ENCODE results near the gene UBC. TPM values are rescaled to one million over a fixed set of nuclear protein-coding genes. Genes with fewer than 3 reads are reported as not detected.

The UBC gene
- total and polyA plus RNA-seq, 9 of the 15 experiments (the other 6 are each of a cell fraction or from before 2014, with no cell fraction given) = 533 to 1,153 (median 813) TPM

DNA sequence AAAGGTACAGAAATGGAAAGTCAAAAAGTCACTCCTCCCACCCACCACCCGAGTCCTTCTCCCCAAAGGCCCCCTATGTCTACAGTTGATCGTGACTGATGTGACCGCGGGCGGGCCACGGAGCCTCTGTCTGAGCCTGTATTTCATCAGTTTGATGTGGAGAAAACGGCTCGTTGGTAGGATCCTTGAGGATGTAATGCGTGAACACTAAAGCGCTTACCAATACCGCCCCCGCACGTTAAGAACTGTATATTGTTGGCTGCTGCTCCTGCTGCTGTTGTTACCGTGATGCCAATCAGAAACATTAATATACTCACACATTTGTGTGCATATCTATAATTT, 24.6 kb upstream of the UBC start (continued):
- no peak for TF ChIP-seq E2F3 (CRISPR knock-in tag; IDR thresholded peaks at IDR 0.05)
- TF ChIP-seq, protein P1, sequence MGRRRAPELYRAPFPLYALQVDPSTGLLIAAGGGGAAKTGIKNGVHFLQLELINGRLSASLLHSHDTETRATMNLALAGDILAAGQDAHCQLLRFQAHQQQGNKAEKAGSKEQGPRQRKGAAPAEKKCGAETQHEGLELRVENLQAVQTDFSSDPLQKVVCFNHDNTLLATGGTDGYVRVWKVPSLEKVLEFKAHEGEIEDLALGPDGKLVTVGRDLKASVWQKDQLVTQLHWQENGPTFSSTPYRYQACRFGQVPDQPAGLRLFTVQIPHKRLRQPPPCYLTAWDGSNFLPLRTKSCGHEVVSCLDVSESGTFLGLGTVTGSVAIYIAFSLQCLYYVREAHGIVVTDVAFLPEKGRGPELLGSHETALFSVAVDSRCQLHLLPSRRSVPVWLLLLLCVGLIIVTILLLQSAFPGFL (CRISPR knock-in tag; IDR thresholded peaks at IDR 0.05) = no peak
- TF ChIP-seq RBM25 (IDR thresholded peaks at IDR 0.05; ENCODE audit: low read depth, low read length, severe bottlenecking) = peak; percentile 56
- TF ChIP-seq ZBTB40 (IDR thresholded peaks at IDR 0.05) = no peak
- TF ChIP-seq ZBTB40 (CRISPR knock-in tag; IDR thresholded peaks at IDR 0.05) = no peak
- 0 out of 2 replicates have a peak, but pooled peaks have one; percentile 38 for TF ChIP-seq GATA2 (CRISPR knock-in tag; IDR thresholded peaks at IDR 0.05)
- no peak for TF ChIP-seq ZBTB26 (CRISPR knock-in tag; IDR thresholded peaks at IDR 0.05)
- TF ChIP-seq, protein P2, sequence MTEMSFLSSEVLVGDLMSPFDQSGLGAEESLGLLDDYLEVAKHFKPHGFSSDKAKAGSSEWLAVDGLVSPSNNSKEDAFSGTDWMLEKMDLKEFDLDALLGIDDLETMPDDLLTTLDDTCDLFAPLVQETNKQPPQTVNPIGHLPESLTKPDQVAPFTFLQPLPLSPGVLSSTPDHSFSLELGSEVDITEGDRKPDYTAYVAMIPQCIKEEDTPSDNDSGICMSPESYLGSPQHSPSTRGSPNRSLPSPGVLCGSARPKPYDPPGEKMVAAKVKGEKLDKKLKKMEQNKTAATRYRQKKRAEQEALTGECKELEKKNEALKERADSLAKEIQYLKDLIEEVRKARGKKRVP (CRISPR knock-in tag; IDR thresholded peaks at IDR 0.05) = 0 out of 2 replicates have a peak, but pooled peaks have one; percentile 20
- TF ChIP-seq, protein P3, sequence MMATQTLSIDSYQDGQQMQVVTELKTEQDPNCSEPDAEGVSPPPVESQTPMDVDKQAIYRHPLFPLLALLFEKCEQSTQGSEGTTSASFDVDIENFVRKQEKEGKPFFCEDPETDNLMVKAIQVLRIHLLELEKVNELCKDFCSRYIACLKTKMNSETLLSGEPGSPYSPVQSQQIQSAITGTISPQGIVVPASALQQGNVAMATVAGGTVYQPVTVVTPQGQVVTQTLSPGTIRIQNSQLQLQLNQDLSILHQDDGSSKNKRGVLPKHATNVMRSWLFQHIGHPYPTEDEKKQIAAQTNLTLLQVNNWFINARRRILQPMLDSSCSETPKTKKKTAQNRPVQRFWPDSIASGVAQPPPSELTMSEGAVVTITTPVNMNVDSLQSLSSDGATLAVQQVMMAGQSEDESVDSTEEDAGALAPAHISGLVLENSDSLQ (IDR thresholded peaks at IDR 0.05) = peak; percentile 58; the same call in 1 of the 2 replicates
- peak; percentile 32; the same call in 1 of the 2 replicates for TF ChIP-seq CREM (IDR thresholded peaks at IDR 0.05; ENCODE audit: low read depth)
- no peak for TF ChIP-seq BACH1 (tag; IDR thresholded peaks at IDR 0.05)
- 0 out of 2 replicates have a peak, but pooled peaks have one; percentile 12 for TF ChIP-seq MYNN (IDR thresholded peaks at IDR 0.05)
- TF ChIP-seq MYNN (CRISPR knock-in tag; IDR thresholded peaks at IDR 0.05) = no peak
- TF ChIP-seq EGR1 (conservative IDR thresholded peaks at IDR 0.05) = peak; percentile 90
- no peak for TF ChIP-seq RBM34 (IDR thresholded peaks at IDR 0.05; ENCODE audit: borderline replicate concordance, insufficient read depth, low read length)
- no peak for TF ChIP-seq ZNF197 (CRISPR knock-in tag; IDR thresholded peaks at IDR 0.05; ENCODE audit: low read depth)

Data from K562 (cell line).